GM23338 (cell line): ENCODE data around the gene S100A11. TPM values are rescaled to one million over a fixed set of nuclear protein-coding genes. Genes with fewer than 3 reads are reported as not detected.

Experiments used
- ATAC-seq: fragments of 200-7000 bp; cut with Tn5 transposase; 3 replicates; pipeline ENCODE4 v1.9.1; 2020
- DNase-seq: peaks from one replicate; pipeline ENCODE4 v3.0.0-alpha.2; 2015; ENCODE audit warnings: low spot score
- H2AFZ ChIP-seq: fragments of 200-600 bp; sonication (generic); 2 replicates; pipeline ENCODE4 v1.8.0; 2016; ENCODE audit warnings: antibody characterized with exemption, mild to moderate bottlenecking, moderate library complexity
- H3F3A ChIP-seq: fragments of 200-600 bp; sonication (generic); replicated peaks from 2 replicates; pipeline ENCODE4 v1.8.0; 2017; ENCODE audit warnings: antibody characterized with exemption, mixed run types, low read depth
- H3K27ac ChIP-seq: fragments of 200-600 bp; sonication (generic); 2 replicates; pipeline ENCODE4 v1.6.1; 2016; ENCODE audit warnings: low read depth
- H3K27me3 ChIP-seq: fragments of 200-600 bp; sonication (generic); 2 replicates; pipeline ENCODE4 v1.8.0; 2016; ENCODE audit warnings: mild to moderate bottlenecking, mixed run types, moderate library complexity; ENCODE audit not compliant: insufficient read depth
- H3K36me3 ChIP-seq: fragments of 200-600 bp; sonication (generic); 2 replicates; pipeline ENCODE4 v1.8.0; 2016; ENCODE audit warnings: mild to moderate bottlenecking; ENCODE audit not compliant: insufficient read depth
- H3K4me1 ChIP-seq: fragments of 200-600 bp; sonication (generic); 2 replicates; pipeline ENCODE4 v1.8.0; 2016; ENCODE audit warnings: mild to moderate bottlenecking, moderate library complexity; ENCODE audit not compliant: insufficient read depth
- H3K4me2 ChIP-seq: fragments of 200-600 bp; sonication (generic); 2 replicates; pipeline ENCODE4 v1.7.1; 2017; ENCODE audit warnings: mixed run types
- H3K4me3 ChIP-seq: fragments of 200-600 bp; sonication (generic); 2 replicates; pipeline ENCODE4 v1.6.1; 2016; ENCODE audit warnings: mixed run types
- H3K79me2 ChIP-seq: fragments of 200-600 bp; sonication (generic); replicated peaks from 2 replicates; pipeline ENCODE4 v1.8.0; 2017; ENCODE audit warnings: mild to moderate bottlenecking; ENCODE audit not compliant: insufficient read depth
- H3K9me2 ChIP-seq: fragments of 200-600 bp; sonication (generic); 2 replicates; pipeline ENCODE4 v1.8.0; 2017; ENCODE audit not compliant: insufficient read depth
- H4K20me1 ChIP-seq: fragments of 200-600 bp; sonication (generic); replicated peaks from 2 replicates; pipeline ENCODE4 v1.8.0; 2017; ENCODE audit warnings: mild to moderate bottlenecking; ENCODE audit not compliant: insufficient read depth
- H3K27ac Mint-ChIP-seq: 2 replicates; pipeline ENCODE4 v1.8.0; 2020; ENCODE audit warnings: inconsistent platforms, mild to moderate bottlenecking, moderate library complexity, mixed read lengths
- H3K27me3 Mint-ChIP-seq: 3 replicates; pipeline ENCODE4 v1.8.0; 2022; ENCODE audit warnings: low read depth, mild to moderate bottlenecking, moderate library complexity, mixed read lengths, inconsistent platforms; ENCODE audit not compliant: insufficient read depth, poor library complexity
- H3K36me3 Mint-ChIP-seq: 3 replicates; pipeline ENCODE4 v1.8.0; 2021; ENCODE audit warnings: low read depth, mild to moderate bottlenecking, inconsistent platforms, moderate library complexity, mixed read lengths
- H3K4me1 Mint-ChIP-seq: 3 replicates; pipeline ENCODE4 v1.8.0; 2020; ENCODE audit warnings: mild to moderate bottlenecking, inconsistent platforms, mixed read lengths
- H3K4me3 Mint-ChIP-seq: 3 replicates; pipeline ENCODE4 v1.8.0; 2021; ENCODE audit warnings: moderate library complexity, mild to moderate bottlenecking, inconsistent platforms, mixed read lengths
- H3K9me3 Mint-ChIP-seq: 3 replicates; pipeline ENCODE4 v1.8.0; 2020; ENCODE audit warnings: moderate library complexity, mild to moderate bottlenecking, inconsistent platforms, mixed read lengths
- CREB1 ChIP-seq: fragments of 250-450 bp; sonication (Bioruptor Pico); IDR thresholded peaks from 2 replicates; pipeline ENCODE4 v1.5.0; 2020; ENCODE audit warnings: low read depth, mild to moderate bottlenecking, moderate library complexity
- ETS1 ChIP-seq: IDR thresholded peaks from 2 replicates; pipeline ENCODE4 v1.6.1; 2016; ENCODE audit warnings: antibody characterized with exemption
- EZH2 ChIP-seq: fragments of 200-600 bp; sonication (generic); IDR thresholded peaks from one replicate; pipeline ENCODE4 v1.8.0; 2017; ENCODE audit warnings: antibody characterized with exemption, mild to moderate bottlenecking, low read depth; ENCODE audit not compliant: unreplicated experiment
- JUNB ChIP-seq: IDR thresholded peaks from one replicate; pipeline ENCODE4 v1.6.1; 2016; ENCODE audit warnings: antibody characterized with exemption; ENCODE audit not compliant: unreplicated experiment
- STAT1 ChIP-seq: IDR thresholded peaks from one replicate; pipeline ENCODE4 v1.6.1; 2016; ENCODE audit warnings: antibody characterized with exemption; ENCODE audit not compliant: unreplicated experiment
- ZNF114 ChIP-seq: fragments of 250-450 bp; sonication (Bioruptor Pico); IDR thresholded peaks from 2 replicates; pipeline ENCODE4 v1.5.0; 2020; ENCODE audit warnings: mild to moderate bottlenecking, moderate library complexity
- polyA plus RNA-seq: library from polyadenylated mRNA; unstranded; fragments of >200 nt; fragmentation: Nextera tagmentation; extraction: Ambion mirVana; gene quantifications from 2 replicates; pipeline ENCODE4 v1.2.1, GENCODE V29; 2016
- total RNA-seq: library from RNA; depleted of rRNA; stranded (reverse); fragments of >200 nt; shearing (Covaris generic); gene quantifications from 2 replicates; pipeline ENCODE4 v1.2.3, GENCODE V29; 2014
- TF ChIP-seq, protein P1 (sequence below), 2 experiments: fragments of 200-600 bp in 1 of 2; sonication (generic) in 1 of 2; conservative IDR thresholded peaks; 2 replicates each; pipeline versions ENCODE4 v1.5.1 to v1.6.1; 2016 to 2017; ENCODE audit warnings: antibody characterized with exemption in 2 of 2, low read depth in 2 of 2, mild to moderate bottlenecking in 2 of 2, moderate library complexity in 1 of 2
- TF ChIP-seq, protein P2 (sequence below): fragments of 250-450 bp; sonication (Bioruptor Pico); IDR thresholded peaks from 2 replicates; pipeline ENCODE4 v1.5.0; 2020; ENCODE audit warnings: mild to moderate bottlenecking, moderate library complexity

The S100A11 gene
- total and polyA plus RNA-seq, 2 experiments from 2014 or later, result 73.1 to 596 TPM

GRCh38 chr1:152067150-152067549, 30.3 kb upstream of the S100A11 start (continued):
- TF ChIP-seq, protein P1, sequence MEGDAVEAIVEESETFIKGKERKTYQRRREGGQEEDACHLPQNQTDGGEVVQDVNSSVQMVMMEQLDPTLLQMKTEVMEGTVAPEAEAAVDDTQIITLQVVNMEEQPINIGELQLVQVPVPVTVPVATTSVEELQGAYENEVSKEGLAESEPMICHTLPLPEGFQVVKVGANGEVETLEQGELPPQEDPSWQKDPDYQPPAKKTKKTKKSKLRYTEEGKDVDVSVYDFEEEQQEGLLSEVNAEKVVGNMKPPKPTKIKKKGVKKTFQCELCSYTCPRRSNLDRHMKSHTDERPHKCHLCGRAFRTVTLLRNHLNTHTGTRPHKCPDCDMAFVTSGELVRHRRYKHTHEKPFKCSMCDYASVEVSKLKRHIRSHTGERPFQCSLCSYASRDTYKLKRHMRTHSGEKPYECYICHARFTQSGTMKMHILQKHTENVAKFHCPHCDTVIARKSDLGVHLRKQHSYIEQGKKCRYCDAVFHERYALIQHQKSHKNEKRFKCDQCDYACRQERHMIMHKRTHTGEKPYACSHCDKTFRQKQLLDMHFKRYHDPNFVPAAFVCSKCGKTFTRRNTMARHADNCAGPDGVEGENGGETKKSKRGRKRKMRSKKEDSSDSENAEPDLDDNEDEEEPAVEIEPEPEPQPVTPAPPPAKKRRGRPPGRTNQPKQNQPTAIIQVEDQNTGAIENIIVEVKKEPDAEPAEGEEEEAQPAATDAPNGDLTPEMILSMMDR (conservative IDR thresholded peaks at IDR 0.05; ENCODE audit: low read depth in 2 of 2), result no peak
- no peak for TF ChIP-seq ETS1
- no peak for TF ChIP-seq EZH2
- TF ChIP-seq JUNB, result no peak
- no peak for TF ChIP-seq CREB1 (CRISPR knock-in tag)

DNA sequence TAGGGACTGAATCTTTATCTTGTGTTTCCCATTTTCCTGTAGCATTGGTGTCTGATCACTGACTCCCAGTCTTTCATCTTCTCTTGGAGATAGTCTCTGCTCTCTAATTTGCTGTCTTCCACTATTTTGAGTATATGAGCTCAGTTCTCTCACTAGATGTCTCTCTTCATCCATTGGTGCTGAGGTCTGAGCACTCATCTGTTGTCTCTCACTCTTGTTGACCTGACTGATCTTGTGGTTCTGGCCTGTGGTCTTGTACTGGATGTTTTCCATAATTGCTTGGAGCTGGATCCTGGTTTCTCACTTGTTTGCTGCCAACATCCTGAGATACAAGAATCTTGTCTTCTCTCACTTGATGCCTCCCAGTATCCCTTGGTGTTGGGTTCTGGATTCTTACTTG, 25.1 kb upstream of the S100A11 start:
- peaks cover 3% of the 10 kb centered on the region; the same call in 1 of the 3 replicates for H3K4me1 Mint-ChIP-seq
- H3K9me2 ChIP-seq, result peaks cover 32% of the 10 kb centered on the region
- H3K27ac Mint-ChIP-seq, result no peak overlapping the region
- TF ChIP-seq ZNF114 (CRISPR knock-in tag) (no peak), STAT1 (no peak)
- ATAC-seq (no peak), DNase-seq (no peak)
- no peaks in the 10 kb centered on the region for H3K4me1 ChIP-seq
- no peak overlapping the region for H3K4me2 ChIP-seq
- H3K27me3 Mint-ChIP-seq, result peaks cover 4% of the 10 kb centered on the region
- no peaks in the 10 kb centered on the region for H3K27me3 ChIP-seq
- H3K36me3 ChIP-seq, result no peaks in the 10 kb centered on the region
- no peaks in the 10 kb centered on the region for H3F3A ChIP-seq
- H3K9me3 Mint-ChIP-seq, result no peaks in the 10 kb centered on the region
- no peak overlapping the region for H3K4me3 ChIP-seq
- H3K36me3 Mint-ChIP-seq, result no peaks in the 10 kb centered on the region
- H3K79me2 ChIP-seq, result no peaks in the 10 kb centered on the region
- no peak overlapping the region for H2AFZ ChIP-seq
- no peak overlapping the region for H3K27ac ChIP-seq
- no peak overlapping the region for H3K4me3 Mint-ChIP-seq
- H4K20me1 ChIP-seq, result no peaks in the 10 kb centered on the region

- ATAC-seq, result peak; percentile 18; the same call in 2 of the 3 replicates
- H3K27ac Mint-ChIP-seq, result no peak overlapping the region
- H3K4me1 Mint-ChIP-seq, result peaks cover 9% of the 10 kb centered on the region
- TF ChIP-seq, protein P2, sequence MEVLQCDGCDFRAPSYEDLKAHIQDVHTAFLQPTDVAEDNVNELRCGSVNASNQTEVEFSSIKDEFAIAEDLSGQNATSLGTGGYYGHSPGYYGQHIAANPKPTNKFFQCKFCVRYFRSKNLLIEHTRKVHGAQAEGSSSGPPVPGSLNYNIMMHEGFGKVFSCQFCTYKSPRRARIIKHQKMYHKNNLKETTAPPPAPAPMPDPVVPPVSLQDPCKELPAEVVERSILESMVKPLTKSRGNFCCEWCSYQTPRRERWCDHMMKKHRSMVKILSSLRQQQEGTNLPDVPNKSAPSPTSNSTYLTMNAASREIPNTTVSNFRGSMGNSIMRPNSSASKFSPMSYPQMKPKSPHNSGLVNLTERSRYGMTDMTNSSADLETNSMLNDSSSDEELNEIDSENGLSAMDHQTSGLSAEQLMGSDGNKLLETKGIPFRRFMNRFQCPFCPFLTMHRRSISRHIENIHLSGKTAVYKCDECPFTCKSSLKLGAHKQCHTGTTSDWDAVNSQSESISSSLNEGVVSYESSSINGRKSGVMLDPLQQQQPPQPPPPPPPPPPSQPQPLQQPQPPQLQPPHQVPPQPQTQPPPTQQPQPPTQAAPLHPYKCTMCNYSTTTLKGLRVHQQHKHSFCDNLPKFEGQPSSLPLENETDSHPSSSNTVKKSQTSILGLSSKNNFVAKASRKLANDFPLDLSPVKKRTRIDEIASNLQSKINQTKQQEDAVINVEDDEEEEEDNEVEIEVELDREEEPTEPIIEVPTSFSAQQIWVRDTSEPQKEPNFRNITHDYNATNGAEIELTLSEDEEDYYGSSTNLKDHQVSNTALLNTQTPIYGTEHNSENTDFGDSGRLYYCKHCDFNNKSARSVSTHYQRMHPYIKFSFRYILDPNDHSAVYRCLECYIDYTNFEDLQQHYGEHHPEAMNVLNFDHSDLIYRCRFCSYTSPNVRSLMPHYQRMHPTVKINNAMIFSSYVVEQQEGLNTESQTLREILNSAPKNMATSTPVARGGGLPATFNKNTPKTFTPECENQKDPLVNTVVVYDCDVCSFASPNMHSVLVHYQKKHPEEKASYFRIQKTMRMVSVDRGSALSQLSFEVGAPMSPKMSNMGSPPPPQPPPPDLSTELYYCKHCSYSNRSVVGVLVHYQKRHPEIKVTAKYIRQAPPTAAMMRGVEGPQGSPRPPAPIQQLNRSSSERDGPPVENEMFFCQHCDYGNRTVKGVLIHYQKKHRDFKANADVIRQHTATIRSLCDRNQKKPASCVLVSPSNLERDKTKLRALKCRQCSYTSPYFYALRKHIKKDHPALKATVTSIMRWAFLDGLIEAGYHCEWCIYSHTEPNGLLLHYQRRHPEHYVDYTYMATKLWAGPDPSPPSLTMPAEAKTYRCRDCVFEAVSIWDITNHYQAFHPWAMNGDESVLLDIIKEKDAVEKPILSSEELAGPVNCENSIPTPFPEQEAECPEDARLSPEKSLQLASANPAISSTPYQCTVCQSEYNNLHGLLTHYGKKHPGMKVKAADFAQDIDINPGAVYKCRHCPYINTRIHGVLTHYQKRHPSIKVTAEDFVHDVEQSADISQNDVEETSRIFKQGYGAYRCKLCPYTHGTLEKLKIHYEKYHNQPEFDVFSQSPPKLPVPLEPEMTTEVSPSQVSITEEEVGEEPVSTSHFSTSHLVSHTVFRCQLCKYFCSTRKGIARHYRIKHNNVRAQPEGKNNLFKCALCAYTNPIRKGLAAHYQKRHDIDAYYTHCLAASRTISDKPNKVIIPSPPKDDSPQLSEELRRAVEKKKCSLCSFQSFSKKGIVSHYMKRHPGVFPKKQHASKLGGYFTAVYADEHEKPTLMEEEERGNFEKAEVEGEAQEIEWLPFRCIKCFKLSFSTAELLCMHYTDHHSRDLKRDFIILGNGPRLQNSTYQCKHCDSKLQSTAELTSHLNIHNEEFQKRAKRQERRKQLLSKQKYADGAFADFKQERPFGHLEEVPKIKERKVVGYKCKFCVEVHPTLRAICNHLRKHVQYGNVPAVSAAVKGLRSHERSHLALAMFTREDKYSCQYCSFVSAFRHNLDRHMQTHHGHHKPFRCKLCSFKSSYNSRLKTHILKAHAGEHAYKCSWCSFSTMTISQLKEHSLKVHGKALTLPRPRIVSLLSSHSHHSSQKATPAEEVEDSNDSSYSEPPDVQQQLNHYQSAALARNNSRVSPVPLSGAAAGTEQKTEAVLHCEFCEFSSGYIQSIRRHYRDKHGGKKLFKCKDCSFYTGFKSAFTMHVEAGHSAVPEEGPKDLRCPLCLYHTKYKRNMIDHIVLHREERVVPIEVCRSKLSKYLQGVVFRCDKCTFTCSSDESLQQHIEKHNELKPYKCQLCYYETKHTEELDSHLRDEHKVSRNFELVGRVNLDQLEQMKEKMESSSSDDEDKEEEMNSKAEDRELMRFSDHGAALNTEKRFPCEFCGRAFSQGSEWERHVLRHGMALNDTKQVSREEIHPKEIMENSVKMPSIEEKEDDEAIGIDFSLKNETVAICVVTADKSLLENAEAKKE (CRISPR knock-in tag), result no peak
- TF ChIP-seq ETS1 (no peak), CREB1 (CRISPR knock-in tag) (no peak)
Measured at GRCh38 chr1:152053375-152053774, 16.6 kb upstream of the S100A11 start.

More at GRCh38 chr1:152053375-152053774, 16.6 kb upstream of the S100A11 start:
- no peaks in the 10 kb centered on the region for H3K36me3 Mint-ChIP-seq
- Histone ChIP-seq H3K27ac (no peak overlapping the region), H3K79me2 (no peaks in the 10 kb centered on the region), H3K4me2 (no peak overlapping the region), H3K4me1 (peaks cover 6% of the 10 kb centered on the region), H3K4me3 (no peak overlapping the region), H3K27me3 (peaks cover 5% of the 10 kb centered on the region; the same call in 1 of the 2 replicates), H2AFZ (0 out of 2 replicates have a peak overlapping the region, but pooled peaks have one; percentile 33), H3F3A (no peaks in the 10 kb centered on the region; the same call in 1 of the 2 replicates), H3K36me3 (no peaks in the 10 kb centered on the region), H3K9me2 (no peaks in the 10 kb centered on the region), H4K20me1 (no peaks in the 10 kb centered on the region)
- no peaks in the 10 kb centered on the region for H3K27me3 Mint-ChIP-seq
- no peaks in the 10 kb centered on the region for H3K9me3 Mint-ChIP-seq
- DNase-seq, result peak; percentile 7
- H3K4me3 Mint-ChIP-seq, result no peak overlapping the region
